IMR-90 (cell line): Measurements from ENCODE around the gene ENOX1.

ENCODE experiments used
- BHLHE40 ChIP-seq: fragments of 150-350 bp; IDR thresholded peaks from 2 replicates; pipeline ENCODE4 v1.6.1; 2016; ENCODE audit warnings: mild to moderate bottlenecking, low read depth, low read length
- CEBPB ChIP-seq: IDR thresholded peaks from 2 replicates; pipeline ENCODE4 v1.6.1; 2012; ENCODE audit warnings: low read depth, low read length, improper control_type of control experiment
- CTCF ChIP-seq: conservative IDR thresholded peaks from 2 replicates; pipeline ENCODE4 v1.5.1; 2012; ENCODE audit warnings: mild to moderate bottlenecking, low read depth, low read length, improper control_type of control experiment
- ELK1 ChIP-seq: fragments of 150-350 bp; IDR thresholded peaks from 2 replicates; pipeline ENCODE4 v1.6.1; 2016; ENCODE audit warnings: low read depth, mild to moderate bottlenecking, low read length, moderate library complexity, borderline replicate concordance
- FOS ChIP-seq: fragments of 150-350 bp; IDR thresholded peaks from 2 replicates; pipeline ENCODE4 v1.6.1; 2016; ENCODE audit warnings: low read depth, low read length
- MAFK ChIP-seq: IDR thresholded peaks from 2 replicates; pipeline ENCODE4 v1.6.1; 2012; ENCODE audit warnings: low read depth, low read length, improper control_type of control experiment
- MXI1 ChIP-seq: IDR thresholded peaks from 2 replicates; pipeline ENCODE4 v1.6.1; 2012; ENCODE audit warnings: low read depth, mild to moderate bottlenecking, low read length, moderate library complexity, borderline replicate concordance
- NFE2L2 ChIP-seq: fragments of 150-350 bp; IDR thresholded peaks from 2 replicates; pipeline ENCODE4 v1.6.1; 2016; ENCODE audit warnings: low read depth, mild to moderate bottlenecking, low read length
- POLR2A ChIP-seq: IDR thresholded peaks from 2 replicates; pipeline ENCODE4 v1.6.1; 2012; ENCODE audit warnings: mild to moderate bottlenecking, low read depth, low read length
- RAD21 ChIP-seq: IDR thresholded peaks from 2 replicates; pipeline ENCODE4 v1.6.1; 2012; ENCODE audit warnings: low read length, improper control_type of control experiment
- RCOR1 ChIP-seq: IDR thresholded peaks from 2 replicates; pipeline ENCODE4 v1.6.1; 2012; ENCODE audit warnings: mild to moderate bottlenecking, low read length, improper control_type of control experiment; ENCODE audit not compliant: insufficient replicate concordance
- RFX5 ChIP-seq: IDR thresholded peaks from 2 replicates; pipeline ENCODE4 v1.8.0; 2012; ENCODE audit warnings: low read depth, mild to moderate bottlenecking, low read length, moderate library complexity
- SMC3 ChIP-seq: fragments of 150-350 bp; IDR thresholded peaks from 2 replicates; pipeline ENCODE4 v1.6.1; 2016; ENCODE audit warnings: low read depth, mild to moderate bottlenecking, antibody characterized with exemption, low read length, moderate library complexity
- USF2 ChIP-seq: fragments of 150-350 bp; IDR thresholded peaks from 2 replicates; pipeline ENCODE4 v1.6.1; 2017; ENCODE audit warnings: mild to moderate bottlenecking, antibody characterized with exemption, low read length, low read depth

GRCh38 chr13:43316946-43317353 lies 469.8 kb downstream of the ENOX1 start:
- TF ChIP-seq POLR2A (no peak), USF2 (no peak), ELK1 (no peak), CTCF (no peak), SMC3 (no peak), RFX5 (no peak), MAFK (no peak), NFE2L2 (no peak), RAD21 (no peak), FOS (no peak), RCOR1 (no peak), CEBPB (no peak), BHLHE40 (no peak), MXI1 (no peak)
